SK-MEL-5 (cell line): ENCODE data around the gene ESRRB. TPM values are rescaled to one million over a fixed set of nuclear protein-coding genes. Genes with fewer than 3 reads are reported as not detected.
"Not testable (repeated sequence)": the region's sequence is repeated elsewhere in the genome, so short reads cannot be mapped to it uniquely, and the experiment has no call there.

Experiments used
- DNase-seq: peaks from one replicate; pipeline ENCODE4 v3.0.0-alpha.2; 2016; ENCODE audit warnings: low read depth, low spot score
- in situ Hi-C: cut with HindIII; loops from 2 replicates; pipeline ENCODE4 v1.10.0; 2016; ENCODE audit warnings: low sequenced_read_pairs, high pct_unique_total_duplicates, low pct_unique_long_range_greater_than_20kb
- total RNA-seq: library from RNA; depleted of rRNA; stranded (reverse); fragments of >200 nt; shearing (Covaris generic); gene quantifications from 2 replicates; pipeline ENCODE4 v1.2.3, GENCODE V29; 2014

ESRRB gene
- total RNA-seq, 1 experiment from 2014 or later, result not detected

DNA sequence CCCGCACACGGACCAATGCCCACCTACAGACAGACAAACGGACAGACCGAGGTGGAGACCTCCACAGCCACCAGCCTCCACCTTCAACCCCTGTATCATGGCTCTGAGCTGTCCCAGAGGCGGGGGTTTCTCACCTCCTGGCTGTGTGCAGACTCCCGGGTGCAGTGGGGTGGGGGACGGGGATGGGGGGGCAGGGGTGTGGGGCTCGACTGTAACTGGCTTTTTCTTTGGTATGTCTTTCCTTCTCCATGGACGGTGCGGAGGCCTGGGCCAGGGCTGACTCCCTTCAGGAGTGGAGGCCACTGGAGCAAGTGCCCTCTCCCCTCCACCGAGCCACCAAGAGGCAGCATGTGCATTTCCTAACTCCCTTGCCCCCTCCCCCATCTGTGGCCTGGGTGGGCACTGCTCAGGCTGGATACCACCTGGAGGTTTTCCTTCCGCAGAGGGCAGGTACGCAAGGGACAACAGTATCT is 122.6 kb downstream of the ESRRB start:
- in situ Hi-C loops, result no loop called here
- no peak for DNase-seq

DNA sequence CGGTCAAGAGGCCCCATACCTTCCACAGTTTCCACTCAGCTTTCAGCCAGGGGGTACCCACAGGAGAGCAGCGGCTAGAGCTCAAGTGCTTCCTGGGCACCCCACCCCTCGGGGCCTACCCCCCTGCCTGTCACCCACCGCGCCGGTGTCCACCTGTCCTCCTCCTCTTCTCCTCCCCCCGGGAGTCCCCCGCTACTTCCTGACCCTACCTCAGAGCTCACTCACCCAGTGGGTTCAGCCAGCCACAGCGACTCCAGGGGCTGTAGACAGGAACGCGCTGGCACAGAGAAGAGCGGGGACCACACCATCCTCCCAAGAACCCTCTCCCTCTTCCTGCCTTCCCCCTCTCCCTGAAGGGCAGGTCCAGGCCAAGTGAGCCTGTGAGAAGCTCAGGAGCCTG is 123.0 kb downstream of the ESRRB start:
- in situ Hi-C loops, result no loop called here
- no peak for DNase-seq

DNA sequence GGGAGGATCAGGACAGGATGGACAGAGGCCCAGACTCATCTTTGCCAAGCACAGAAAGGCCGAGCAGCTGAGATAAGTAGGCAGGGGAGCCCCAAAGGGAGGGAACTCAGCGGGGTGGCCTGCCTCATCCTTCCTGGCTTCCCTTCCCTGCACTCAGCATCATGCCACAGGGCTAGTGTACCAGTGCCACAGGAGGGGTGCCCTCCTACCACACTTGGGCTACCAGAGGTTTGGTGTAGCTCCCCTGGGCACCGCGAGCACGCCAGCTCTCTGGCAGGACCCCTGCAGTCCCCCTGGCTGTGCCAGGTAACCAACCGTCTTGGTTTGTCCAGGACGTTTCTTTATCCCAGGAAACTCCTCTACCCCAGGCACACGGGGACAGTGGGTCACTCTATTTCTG is 123.5 kb downstream of the ESRRB start:
- in situ Hi-C loops, result no loop called here
- no peak for DNase-seq

DNA sequence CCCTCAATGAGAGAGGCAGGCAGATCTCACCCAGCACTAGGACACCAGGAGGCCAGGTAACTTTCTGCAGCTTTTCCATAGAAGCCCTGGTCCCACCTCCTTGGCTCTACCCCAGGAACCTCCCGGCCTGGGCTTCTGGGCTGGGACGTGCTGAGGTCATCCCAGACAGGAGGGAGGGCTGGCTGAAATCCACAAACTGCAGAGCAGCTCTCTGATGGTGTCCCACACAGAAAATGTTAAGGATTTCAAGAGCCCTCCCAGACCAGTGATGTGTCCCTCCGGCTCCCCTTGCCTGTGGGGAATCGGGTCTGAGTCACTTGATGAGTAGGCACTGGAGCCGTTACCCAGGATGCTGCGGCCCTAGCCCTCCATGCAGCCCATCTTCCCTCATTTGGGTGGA is 124.1 kb downstream of the ESRRB start:
- no peak for DNase-seq
- in situ Hi-C loops, result no loop called here

DNA sequence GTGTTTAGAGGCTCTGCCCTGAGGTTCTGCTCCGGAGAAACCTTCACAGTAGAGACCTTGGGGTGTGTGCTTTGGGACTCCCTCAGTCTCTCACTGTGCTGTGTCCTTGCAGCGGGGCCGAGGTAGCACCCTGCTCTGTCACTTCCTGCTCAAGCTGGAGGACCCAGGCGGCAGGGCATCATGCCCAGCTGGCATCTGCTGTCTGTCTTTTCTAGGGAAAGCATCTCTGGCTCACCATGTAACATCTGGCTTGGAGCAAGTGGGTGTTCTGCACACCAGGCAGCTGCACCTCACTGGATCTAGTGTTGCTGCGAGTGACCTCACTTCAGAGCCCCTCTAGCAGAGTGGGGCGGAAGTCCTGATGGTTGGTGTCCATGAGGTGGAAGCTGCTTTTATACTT is 124.5 kb downstream of the ESRRB start:
- DNase-seq, result no peak
- in situ Hi-C loops, result no loop called here

DNA sequence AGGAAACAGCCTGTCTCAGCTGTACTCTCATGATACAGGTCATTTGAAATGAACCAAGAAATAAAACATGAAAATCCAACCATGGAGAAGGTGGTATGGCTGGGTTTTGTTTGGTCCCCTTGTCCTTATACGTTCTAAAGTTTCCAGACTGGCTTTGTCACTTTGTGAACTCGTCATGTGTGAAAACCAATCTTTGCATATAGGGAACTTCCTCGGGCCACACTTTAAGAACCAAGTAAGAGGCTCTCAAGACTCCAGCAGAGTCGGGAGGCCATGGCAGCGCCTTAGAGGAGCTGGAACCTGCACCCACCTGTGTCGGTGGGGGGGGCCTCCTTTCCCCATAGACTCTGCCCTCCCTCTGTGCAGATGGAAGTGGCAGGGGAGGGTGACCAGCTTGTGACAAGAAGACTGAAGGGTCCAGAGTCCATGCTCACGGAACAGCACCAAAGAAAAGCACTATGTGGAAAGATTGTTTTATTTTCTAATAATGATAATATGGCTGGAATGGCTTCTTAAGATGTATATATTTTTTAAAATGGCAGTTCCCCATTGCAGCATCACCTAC is 125.3 kb downstream of the ESRRB start:
- DNase-seq, result no peak
- in situ Hi-C loops, result no loop called here

DNA sequence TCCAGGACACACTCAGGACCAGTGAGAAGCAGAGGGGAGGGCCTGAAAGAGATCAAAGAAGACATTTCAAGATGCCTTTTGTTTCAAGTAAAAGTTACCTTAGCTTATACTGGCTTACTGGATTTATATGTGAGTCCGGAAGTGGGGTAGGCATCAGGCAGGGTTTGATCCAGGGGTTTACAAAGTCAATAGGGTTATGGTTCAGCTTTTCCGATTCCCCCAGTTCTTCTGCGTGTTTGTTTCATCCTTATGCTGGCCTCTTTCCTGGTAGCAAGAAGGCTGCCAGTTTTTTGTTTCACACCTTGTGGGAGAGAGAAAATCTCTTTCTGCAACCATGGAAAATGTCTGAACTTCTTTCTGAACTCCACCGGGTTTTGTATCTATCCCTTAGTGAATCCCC is 126.3 kb downstream of the ESRRB start:
- DNase-seq, result no peak
- in situ Hi-C loops, result no loop called here

DNA sequence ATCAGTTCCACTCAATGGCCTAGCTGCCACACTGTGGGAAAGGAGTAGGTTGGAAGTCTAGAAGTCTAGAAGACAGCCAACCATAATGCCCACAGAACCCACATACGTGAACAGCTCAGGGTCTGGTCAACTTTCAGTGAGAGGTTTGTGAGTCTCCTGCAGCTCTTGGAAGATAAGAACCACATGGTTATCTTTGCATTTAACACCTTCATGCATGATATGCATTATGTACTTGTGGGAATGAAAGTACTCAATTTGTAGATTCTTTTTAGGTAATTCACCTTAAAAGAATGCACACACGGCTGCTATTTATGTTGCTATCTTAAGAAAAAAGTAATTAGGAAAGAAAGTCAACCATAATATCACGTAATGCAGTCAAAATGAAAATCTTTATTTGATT is 126.7 kb downstream of the ESRRB start:
- DNase-seq, result no peak
- in situ Hi-C loops, result no loop called here

DNA sequence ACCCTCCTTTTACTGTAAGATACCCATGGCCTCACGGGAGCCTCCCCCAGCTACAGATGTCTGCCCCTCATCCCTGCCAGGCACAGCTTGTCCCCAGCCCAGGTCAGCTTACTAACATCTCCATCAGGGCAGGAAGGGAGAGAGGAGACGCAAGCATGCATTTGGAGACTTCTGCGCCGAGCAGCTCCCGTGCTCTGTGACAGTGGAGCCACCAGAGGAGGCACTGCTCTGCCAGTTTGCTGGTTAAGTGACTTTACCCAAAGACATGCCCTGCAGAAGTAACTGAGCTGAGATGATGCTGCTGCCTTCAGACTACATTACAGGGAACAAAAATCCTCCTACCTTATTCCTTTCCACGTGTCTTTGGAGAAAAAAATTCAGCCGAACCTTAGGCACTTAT is 133.4 kb downstream of the ESRRB start:
- in situ Hi-C loops, result no loop called here
- DNase-seq, result no peak

DNA sequence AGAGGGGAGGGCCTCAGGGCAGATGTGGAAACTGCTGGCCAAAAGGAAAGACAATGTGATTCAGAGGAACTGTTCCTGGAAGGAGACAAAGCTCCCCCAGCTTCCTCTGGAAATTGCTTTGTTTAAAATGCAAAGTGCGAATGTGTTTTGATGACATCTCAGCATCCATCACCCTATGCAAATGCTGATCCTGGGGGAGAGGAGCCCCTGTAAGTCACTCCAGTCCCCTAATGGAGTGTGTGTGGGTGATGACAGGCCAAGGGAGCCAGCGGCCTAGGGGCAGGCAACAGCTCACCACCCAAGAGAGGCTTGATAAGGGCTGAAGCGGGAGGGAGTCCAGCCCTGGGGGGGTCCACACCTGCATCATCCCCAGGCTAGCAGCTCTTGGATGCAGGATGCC is 134.2 kb downstream of the ESRRB start:
- in situ Hi-C loops, result no loop called here
- no peak for DNase-seq

DNA sequence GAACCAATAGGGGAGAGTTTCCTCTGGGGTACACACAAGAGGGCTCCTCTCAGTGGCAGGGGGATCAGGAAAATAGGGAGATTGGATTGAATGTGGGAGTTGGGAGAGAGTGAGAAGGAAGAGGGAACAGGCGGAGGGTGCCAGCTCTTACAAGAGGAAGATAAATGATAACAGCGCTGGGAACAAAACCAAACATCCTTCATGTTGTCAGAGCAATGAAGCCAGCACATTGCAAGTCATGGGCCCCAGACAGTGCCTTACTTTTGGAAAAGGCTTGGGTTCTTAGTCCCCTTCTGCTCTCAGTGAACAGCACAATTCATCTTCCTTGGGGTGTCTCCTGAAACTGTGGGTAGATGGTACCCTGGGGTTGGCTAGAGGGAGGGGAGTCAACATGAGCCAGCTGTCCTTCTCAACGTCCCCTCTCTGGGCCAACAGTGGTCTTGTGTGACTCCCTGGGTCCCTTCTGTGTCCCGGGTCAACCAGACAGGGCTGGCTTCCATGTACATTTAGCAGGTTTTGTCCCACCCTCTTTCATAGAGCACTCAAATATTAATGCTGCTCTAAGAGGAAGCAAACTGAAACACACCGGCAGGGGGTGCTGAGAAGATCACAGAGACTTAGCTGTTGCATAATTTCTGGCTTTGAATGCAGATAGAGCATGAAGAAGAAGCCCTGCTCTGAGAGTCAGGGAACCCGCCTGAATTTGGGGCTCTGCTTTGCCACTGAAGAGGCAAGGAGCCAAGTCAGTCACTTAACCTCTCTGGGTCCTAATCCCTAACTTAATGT is 138.5 kb downstream of the ESRRB start:
- in situ Hi-C loops, result no loop called here
- DNase-seq, result peak; percentile 78

DNA sequence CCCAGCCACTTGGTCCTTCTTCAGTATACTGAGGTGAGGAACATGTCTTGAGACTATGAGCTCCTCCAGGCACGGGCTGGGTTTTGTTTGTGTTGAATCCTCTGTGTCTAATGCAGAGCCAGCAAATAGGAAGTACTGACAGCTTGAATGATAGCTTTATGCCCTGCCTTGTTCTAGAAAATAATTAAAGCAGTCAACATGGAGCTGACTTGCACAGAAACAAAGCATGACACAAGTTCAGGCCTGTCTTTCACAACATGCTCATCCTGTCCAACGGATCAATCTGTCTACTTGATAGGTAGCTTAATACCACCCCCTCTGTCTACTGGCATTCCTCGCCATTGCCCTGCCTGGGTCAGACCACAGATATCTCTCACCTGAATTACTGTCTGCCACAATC is 140.9 kb downstream of the ESRRB start:
- no peak for DNase-seq
- in situ Hi-C loops, result no loop called here

DNA sequence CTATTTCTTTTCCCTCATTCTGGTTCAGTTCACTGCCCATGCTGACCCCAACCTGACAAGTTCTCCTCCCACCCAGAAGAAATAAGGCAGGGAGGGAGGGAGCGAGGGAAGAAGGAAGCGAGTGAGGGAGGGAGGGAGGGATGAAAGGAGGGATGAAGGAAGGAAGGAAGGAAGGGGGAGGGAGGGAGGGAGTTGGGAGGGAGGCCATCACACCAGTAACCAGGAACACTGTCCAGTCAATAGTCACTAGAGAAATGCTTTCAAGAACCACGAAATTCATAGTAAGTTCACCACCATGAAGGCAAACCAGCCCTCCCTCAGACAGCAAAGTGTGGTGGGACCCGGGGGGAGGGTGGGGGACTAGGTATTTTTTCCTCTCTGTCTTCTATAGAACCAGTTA is 142.4 kb downstream of the ESRRB start:
- in situ Hi-C loops, result no loop called here
- no peak for DNase-seq

DNA sequence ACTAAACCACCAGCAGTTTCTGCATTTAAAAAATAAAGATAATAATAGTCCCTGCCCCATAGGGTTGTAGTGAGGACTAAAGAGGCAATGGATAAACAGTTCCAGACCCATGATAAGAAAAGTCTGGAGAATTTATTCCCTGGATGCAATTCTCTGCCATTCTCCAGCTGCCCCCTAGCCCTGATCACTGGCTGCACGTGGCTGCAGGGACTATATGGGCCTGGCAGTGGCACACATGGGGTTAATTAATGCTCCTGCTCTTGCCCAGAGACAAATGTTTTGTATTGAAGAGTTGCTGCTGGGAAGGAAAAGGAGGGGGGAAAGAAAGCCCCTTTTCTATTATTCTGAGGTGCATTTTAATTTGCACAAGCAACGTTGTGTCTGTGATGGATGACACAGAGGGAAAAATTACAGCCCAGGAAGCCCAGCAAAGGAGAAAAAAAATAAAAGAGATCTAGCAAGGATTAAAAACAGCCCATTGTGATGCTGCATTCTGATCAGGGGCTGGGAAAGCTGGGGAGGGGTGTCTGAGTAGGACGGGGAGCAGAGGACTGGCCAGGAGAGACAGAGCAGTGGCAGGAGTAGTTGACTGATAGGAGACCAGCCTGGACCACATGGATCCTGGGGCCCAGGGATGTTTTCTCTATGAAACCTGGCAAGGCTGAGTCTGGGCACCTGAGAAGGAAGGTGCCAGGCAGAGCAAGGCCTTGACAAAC is 149.3 kb downstream of the ESRRB start:
- in situ Hi-C loops, result no loop called here
- DNase-seq, result no peak

DNA sequence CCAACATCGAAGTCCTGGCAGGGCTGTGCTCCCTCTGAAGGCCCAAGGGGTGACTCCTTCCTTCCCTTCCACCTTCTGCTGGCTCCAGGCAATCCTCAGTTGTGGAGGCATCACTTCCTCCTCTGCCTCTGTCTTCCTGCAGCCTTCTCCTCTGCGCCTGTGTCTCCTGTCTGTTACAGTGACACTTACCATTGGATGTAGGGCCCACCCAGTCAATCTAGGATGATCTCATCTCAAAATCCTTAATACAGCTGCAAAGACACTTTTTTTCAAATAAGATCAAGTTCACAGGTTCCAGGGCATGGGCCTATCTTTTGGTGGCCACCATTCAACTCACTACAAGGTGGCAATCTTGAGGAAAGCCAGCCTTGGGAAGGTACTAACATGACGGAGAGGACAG is 155.1 kb downstream of the ESRRB start:
- no peak for DNase-seq
- in situ Hi-C loops, result no loop called here

DNA sequence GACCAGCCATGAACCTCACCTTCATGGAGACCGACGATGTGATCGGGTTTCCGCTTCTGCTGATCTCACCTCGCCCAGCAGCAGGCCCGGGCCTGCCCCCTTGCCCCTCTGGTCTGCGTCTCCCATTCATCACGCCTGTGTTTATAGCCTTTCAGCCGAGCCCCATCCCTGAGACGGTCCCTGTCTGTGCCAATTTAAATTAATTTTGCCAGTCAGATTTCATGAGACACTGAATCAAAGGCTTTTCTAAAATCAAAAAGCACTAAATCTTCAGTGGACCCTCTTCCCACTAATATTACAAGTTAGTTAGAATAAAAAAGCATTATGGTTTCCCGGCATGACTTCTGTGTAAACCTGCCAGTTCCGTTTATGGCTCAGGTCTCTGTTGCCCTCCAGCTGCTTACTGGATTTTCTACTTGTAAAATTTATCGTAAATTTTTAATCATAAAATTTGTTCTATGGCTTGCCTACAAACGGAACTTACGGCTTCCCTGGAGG is 155.9 kb downstream of the ESRRB start:
- in situ Hi-C loops, result no loop called here
- DNase-seq, result no peak

DNA sequence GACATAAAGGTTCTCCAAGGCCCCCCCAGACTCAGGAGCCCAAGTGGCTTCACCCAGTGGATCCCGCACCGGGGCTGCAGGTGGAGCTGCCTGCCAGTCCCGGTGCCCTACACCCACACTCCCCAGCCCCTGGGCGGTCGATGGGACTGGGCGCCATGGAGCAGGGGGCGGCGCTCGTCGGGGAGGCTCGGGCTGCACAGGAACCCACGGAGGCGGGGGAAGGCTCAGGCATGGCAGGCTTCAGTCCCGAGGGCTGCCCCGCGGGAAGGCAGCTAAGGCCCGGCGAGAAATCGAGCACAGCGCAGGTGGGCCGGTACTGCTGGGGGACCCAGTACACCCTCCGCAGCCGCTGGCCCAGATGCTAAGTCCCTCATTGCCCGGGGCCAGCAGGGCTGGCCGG is 160.7 kb downstream of the ESRRB start:
- DNase-seq, in situ Hi-C loops: not testable (repeated sequence)

DNA sequence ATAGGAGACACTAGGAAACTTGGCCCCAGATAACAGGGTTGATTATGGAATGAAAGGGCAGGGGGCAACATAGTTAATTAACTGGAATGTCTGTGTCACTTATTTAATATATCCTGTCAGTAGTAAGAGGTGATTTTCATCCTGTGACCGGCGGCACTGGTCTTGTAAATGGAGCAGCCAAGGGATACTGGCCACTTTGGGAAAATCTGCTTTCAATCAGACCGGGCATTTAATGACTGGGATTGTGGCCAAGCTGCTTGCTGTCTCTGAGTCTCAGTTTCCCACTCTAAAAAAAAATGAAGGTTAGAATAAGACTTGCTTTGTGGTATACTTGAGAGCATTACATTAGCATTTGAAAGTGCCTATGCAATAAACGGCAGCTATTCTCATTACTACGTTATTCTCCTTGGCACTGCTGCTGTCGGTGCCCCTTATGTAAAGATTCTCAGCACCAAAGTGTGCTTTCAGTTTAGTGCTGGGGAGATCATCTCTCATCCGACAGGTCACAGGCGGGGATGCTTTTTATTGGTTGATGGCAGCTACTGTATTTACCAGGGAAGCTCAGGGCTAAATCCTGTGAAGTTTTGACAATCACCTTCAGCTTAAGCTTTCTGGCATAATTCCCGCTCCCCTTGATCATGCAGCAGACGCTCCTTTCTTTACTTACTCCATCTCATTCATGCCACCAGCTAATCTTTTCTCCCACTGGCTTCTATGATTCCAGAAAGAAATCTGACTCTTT is 162.1 kb downstream of the ESRRB start:
- in situ Hi-C loops, result no loop called here
- no peak for DNase-seq
